ENCODE measurements around the gene TTLL8.

DNA sequence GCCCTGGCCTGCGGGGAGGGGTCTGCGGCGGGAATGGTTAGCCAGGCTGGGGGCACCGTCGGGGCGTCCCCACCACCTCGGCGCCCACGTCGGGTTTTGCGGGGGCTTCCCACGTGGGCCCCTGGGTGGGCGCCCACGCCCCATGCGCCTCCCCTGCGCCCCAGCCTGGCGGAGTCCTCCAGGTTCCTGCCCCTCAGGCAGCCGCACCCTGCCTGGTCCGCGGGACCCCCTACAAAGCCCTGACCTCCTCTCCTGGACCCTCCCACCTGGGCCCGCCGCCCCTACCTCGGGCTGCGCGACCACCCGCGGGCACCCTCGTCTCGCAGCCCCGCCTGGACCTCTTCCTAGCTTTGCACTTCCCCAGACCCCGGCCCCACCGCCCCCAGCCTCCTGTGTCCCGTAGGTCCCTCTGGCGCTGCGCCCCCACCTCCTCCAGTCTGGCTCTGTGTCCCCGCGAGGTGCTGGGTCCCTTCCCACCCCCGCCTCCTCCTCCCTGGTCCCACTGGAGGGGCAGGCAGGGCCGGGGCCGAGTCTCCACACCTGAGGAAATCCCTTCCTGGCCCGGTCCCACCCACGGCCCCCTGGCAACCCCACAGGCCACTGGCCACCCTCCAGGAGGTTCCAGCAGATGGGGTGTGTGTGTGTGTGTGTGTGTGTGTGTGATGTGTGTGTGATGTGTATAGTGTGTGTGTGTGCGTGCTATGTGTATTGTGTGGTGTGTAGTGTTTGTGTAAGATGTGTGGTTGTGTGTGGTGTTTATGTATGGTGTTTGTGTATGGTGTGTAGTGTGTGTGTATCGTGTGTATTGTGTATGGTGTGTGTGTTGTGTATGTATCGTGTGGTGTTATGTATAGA is 85.7 kb downstream of the TTLL8 start:
- TF ChIP-seq, protein P1, sequence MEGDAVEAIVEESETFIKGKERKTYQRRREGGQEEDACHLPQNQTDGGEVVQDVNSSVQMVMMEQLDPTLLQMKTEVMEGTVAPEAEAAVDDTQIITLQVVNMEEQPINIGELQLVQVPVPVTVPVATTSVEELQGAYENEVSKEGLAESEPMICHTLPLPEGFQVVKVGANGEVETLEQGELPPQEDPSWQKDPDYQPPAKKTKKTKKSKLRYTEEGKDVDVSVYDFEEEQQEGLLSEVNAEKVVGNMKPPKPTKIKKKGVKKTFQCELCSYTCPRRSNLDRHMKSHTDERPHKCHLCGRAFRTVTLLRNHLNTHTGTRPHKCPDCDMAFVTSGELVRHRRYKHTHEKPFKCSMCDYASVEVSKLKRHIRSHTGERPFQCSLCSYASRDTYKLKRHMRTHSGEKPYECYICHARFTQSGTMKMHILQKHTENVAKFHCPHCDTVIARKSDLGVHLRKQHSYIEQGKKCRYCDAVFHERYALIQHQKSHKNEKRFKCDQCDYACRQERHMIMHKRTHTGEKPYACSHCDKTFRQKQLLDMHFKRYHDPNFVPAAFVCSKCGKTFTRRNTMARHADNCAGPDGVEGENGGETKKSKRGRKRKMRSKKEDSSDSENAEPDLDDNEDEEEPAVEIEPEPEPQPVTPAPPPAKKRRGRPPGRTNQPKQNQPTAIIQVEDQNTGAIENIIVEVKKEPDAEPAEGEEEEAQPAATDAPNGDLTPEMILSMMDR (IDR thresholded peaks at IDR 0.05) = no peak
- TF ChIP-seq, protein P2, sequence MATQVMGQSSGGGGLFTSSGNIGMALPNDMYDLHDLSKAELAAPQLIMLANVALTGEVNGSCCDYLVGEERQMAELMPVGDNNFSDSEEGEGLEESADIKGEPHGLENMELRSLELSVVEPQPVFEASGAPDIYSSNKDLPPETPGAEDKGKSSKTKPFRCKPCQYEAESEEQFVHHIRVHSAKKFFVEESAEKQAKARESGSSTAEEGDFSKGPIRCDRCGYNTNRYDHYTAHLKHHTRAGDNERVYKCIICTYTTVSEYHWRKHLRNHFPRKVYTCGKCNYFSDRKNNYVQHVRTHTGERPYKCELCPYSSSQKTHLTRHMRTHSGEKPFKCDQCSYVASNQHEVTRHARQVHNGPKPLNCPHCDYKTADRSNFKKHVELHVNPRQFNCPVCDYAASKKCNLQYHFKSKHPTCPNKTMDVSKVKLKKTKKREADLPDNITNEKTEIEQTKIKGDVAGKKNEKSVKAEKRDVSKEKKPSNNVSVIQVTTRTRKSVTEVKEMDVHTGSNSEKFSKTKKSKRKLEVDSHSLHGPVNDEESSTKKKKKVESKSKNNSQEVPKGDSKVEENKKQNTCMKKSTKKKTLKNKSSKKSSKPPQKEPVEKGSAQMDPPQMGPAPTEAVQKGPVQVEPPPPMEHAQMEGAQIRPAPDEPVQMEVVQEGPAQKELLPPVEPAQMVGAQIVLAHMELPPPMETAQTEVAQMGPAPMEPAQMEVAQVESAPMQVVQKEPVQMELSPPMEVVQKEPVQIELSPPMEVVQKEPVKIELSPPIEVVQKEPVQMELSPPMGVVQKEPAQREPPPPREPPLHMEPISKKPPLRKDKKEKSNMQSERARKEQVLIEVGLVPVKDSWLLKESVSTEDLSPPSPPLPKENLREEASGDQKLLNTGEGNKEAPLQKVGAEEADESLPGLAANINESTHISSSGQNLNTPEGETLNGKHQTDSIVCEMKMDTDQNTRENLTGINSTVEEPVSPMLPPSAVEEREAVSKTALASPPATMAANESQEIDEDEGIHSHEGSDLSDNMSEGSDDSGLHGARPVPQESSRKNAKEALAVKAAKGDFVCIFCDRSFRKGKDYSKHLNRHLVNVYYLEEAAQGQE (IDR thresholded peaks at IDR 0.05; ENCODE audit: insufficient read depth in 1 of 2, low read depth in 2 of 2, low read length in 1 of 2) = no peak
- no peak for TF ChIP-seq POLR2AphosphoS5 (IDR thresholded peaks at IDR 0.05; ENCODE audit: low read depth, low read length)
- no peak for TF ChIP-seq SIN3A (IDR thresholded peaks at IDR 0.05; ENCODE audit: borderline replicate concordance, insufficient read depth, low read depth, low read length)
- TF ChIP-seq TCF7L2 (IDR thresholded peaks at IDR 0.05; ENCODE audit: low read depth, low read length) = no peak

All from Panc1 (cell line).